Gastrocnemius medialis (tissue), 4 donors: Measurements from ENCODE around the gene LRMDA.

Experiments
- POLR2A ChIP-seq, 2 donors: fragments of 450-650 bp; IDR thresholded peaks; one replicate each; pipeline ENCODE4 v1.6.1; 2017; ENCODE audit warnings: antibody characterized with exemption in 2 of 2, mild to moderate bottlenecking in 2 of 2, moderate library complexity in 2 of 2
- TF ChIP-seq, protein P1 (sequence below), 5 experiments: fragments of 450-650 bp in 3 of 5; fragments of 200-600 bp in 2 of 5; sonication (generic) in 2 of 5; IDR thresholded peaks in 4 of 5; conservative IDR thresholded peaks in 1 of 5; 1 replicate in 4 of 5; 2 replicates in 1 of 5; pipeline ENCODE4 v1.5.1; 2016 to 2019; ENCODE audit warnings: antibody characterized with exemption in 5 of 5, mild to moderate bottlenecking in 3 of 5, moderate library complexity in 3 of 5

DNA sequence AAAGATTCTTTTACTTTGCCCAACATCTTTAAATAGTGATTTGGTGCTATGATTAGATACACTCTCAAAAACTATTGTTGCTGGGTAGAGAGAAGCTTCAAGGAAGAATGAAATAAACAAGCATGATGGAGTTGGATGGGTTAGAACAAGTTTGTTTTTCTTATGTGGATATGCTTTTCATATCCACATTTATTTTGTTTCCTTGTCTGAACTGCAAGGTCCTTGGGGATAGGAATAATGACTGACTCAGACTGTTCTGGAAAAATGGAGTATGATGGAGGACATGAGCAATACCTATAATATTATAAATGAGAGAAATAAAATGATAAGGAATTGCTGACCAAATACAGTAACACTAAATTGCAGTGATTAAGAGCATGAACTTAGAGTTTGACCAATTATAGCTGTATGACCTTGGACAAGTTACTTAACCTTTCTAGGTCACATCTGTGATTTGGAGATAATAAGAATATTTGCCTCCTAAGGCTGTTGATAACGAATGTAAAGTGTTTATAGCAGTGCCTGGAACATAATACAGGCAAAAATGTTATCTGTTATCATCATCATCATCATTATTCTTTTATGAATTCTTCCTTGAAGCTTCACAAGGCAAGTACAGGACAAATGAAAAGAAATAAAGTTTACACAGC lies 847.5 kb downstream of the LRMDA start:
- TF ChIP-seq, protein P1, sequence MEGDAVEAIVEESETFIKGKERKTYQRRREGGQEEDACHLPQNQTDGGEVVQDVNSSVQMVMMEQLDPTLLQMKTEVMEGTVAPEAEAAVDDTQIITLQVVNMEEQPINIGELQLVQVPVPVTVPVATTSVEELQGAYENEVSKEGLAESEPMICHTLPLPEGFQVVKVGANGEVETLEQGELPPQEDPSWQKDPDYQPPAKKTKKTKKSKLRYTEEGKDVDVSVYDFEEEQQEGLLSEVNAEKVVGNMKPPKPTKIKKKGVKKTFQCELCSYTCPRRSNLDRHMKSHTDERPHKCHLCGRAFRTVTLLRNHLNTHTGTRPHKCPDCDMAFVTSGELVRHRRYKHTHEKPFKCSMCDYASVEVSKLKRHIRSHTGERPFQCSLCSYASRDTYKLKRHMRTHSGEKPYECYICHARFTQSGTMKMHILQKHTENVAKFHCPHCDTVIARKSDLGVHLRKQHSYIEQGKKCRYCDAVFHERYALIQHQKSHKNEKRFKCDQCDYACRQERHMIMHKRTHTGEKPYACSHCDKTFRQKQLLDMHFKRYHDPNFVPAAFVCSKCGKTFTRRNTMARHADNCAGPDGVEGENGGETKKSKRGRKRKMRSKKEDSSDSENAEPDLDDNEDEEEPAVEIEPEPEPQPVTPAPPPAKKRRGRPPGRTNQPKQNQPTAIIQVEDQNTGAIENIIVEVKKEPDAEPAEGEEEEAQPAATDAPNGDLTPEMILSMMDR (IDR thresholded peaks at IDR 0.05 in 4 of 5, conservative IDR thresholded peaks at IDR 0.05 in 1 of 5), result no peak
- no peak for TF ChIP-seq POLR2A (IDR thresholded peaks at IDR 0.05)
